ENCODE measurements around the gene NRXN2.
A peak's percentile ranks its signal among the peaks of the same experiment; 100 is the strongest.

NRXN2 gene

DNA sequence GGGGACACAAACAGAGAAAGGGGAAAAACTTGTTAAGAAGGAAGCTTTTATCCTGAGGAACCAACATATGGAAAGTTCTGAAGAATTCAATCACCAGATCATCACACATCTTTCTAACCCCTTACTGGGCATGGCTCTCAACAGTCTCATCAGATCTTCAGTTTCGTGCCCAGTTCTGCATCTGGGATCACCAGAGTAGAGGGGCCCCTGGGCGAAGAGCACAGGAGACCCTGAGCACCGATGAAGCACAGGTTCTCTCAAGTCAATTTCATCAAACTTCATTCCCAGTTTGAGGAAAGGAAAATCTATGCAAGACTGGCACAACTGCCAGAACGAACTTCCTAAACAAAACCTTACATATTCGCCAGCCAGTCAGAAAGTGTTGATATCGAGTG lies 45.3 kb upstream of the NRXN2 start:
- no peak for TF ChIP-seq FOXP2 (optimal IDR thresholded peaks at IDR 0.05; ENCODE audit: borderline replicate concordance, extremely low read depth, extremely low read length, insufficient read depth)

DNA sequence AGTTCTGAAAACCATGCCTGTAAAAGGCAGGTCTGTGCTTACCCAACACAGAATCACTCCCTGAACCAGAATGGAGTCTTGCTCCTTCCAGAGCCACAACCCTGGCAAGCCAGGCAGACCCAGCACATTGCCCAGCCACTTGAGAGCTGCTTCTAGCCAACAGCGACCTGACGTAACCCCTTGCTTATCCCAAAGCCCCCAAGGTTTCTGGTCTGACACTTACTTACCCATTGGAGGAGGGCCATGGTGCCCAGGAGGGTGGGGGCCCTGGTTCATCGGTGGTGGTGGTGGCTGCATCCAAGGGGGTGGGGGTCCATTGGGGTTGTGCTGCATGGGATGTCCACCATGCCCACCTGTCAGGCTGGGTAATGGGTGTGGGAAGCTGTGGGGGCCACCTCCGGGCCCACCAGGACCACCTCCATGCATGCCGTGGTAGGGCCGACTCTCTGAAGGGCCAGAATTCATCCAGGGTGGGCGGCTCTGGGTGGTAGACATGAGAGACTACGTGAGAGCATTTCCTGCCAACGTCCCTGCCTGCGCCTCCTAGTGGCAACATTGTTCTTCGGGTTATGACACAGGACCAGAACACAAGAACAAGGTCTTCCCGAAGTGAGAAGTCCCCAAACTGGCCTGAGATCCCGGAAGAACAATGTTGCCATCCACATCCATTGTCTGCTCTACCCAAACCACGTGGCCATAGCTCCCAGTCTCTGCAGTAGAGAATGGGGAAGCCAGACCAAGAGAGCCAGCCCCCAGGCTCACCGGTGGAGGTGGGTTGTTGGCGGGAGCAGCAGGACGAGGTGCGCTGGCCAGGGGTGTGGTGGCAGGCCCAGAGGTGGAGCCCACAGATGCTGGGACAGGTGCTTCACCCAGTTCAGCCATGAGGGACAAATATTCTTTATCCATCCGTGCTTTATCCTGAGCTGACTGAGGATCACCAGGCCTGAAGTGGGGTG lies 44.6 kb upstream of the NRXN2 start:
- TF ChIP-seq SIN3A (IDR thresholded peaks at IDR 0.05; ENCODE audit: borderline replicate concordance, insufficient read depth, low read length) = no peak
- no peak for TF ChIP-seq FOXP2 (optimal IDR thresholded peaks at IDR 0.05; ENCODE audit: borderline replicate concordance, extremely low read depth, extremely low read length, insufficient read depth)
- TF ChIP-seq POLR2AphosphoS5 (IDR thresholded peaks at IDR 0.05; ENCODE audit: low read depth, low read length) = no peak; the same call in 1 of the 2 replicates
- TF ChIP-seq, protein P1, sequence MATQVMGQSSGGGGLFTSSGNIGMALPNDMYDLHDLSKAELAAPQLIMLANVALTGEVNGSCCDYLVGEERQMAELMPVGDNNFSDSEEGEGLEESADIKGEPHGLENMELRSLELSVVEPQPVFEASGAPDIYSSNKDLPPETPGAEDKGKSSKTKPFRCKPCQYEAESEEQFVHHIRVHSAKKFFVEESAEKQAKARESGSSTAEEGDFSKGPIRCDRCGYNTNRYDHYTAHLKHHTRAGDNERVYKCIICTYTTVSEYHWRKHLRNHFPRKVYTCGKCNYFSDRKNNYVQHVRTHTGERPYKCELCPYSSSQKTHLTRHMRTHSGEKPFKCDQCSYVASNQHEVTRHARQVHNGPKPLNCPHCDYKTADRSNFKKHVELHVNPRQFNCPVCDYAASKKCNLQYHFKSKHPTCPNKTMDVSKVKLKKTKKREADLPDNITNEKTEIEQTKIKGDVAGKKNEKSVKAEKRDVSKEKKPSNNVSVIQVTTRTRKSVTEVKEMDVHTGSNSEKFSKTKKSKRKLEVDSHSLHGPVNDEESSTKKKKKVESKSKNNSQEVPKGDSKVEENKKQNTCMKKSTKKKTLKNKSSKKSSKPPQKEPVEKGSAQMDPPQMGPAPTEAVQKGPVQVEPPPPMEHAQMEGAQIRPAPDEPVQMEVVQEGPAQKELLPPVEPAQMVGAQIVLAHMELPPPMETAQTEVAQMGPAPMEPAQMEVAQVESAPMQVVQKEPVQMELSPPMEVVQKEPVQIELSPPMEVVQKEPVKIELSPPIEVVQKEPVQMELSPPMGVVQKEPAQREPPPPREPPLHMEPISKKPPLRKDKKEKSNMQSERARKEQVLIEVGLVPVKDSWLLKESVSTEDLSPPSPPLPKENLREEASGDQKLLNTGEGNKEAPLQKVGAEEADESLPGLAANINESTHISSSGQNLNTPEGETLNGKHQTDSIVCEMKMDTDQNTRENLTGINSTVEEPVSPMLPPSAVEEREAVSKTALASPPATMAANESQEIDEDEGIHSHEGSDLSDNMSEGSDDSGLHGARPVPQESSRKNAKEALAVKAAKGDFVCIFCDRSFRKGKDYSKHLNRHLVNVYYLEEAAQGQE (IDR thresholded peaks at IDR 0.05; ENCODE audit: insufficient read depth in 1 of 2, low read depth in 2 of 2, low read length in 2 of 2) = no peak
- TF ChIP-seq TAF1 (IDR thresholded peaks at IDR 0.05; ENCODE audit: borderline replicate concordance, insufficient read depth, low read length) = no peak

DNA sequence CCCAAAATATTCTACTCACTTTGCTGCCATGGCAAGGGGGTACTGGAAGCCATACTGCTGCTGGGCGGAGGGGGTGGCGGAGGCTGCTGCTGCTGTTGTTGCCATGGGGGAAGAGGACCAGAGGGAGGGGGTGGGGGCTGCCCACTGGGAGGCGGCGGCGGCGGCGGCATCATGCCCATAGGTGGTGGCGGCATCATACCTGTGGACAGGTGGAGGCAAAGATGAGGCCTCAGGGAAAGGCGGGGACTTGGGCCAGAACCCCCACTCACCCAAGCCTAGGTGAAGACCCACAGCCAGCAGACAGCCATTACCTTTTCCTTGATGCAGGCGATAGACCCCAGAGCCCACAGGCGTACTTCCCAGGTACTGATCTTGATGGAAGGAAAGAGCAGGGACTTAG lies 43.9 kb upstream of the NRXN2 start:
- no peak; the same call in 1 of the 2 replicates for TF ChIP-seq POLR2AphosphoS5 (IDR thresholded peaks at IDR 0.05; ENCODE audit: low read depth, low read length)
- TF ChIP-seq TAF1 (IDR thresholded peaks at IDR 0.05; ENCODE audit: borderline replicate concordance, insufficient read depth, low read length) = no peak
- no peak for TF ChIP-seq FOXP2 (optimal IDR thresholded peaks at IDR 0.05; ENCODE audit: borderline replicate concordance, extremely low read depth, extremely low read length, insufficient read depth)
- no peak for TF ChIP-seq SIN3A (IDR thresholded peaks at IDR 0.05; ENCODE audit: borderline replicate concordance, insufficient read depth, low read length)
- TF ChIP-seq, protein P1 (IDR thresholded peaks at IDR 0.05; ENCODE audit: insufficient read depth in 1 of 2, low read depth in 2 of 2, low read length in 2 of 2) = no peak

DNA sequence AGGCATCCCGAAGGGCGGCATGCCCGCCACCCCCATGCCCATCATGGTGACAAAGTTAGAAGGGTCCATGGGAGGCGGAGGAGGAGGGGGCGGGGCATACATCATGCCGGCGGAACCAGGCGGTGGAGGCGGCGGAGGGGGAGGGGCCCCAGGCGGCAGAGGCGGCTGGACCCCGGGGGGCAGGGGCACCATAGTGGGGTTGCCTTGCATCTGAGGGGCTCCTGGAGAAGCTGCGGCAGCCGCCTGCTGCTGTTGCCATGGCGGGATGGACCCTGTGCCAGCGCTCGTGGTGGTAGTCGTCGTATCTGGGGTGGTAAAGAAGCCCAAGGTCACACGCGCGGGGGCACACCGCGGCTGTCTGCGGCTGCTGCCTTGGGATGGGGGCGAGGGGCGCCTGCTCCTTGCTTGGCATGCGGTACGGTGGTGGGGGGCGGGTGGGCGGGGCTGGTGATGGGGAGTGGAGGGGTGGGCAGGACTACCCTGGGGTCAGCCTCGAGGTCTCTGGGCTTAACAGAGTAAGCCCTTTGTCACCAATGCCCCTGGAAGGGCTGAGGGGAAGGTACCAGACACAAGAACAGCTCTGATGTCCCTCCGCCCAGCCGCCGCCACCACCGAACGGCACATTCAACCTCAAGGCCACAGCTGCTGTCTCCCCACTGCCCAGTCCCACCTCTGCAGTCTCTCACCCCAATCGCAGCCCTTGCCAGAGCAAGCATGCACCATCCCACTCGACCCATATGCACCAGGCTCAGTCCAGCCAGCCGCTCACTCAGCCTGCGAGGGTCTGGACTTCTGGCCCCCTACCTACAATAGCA lies 43.1 kb upstream of the NRXN2 start:
- TF ChIP-seq, protein P1 (IDR thresholded peaks at IDR 0.05; ENCODE audit: insufficient read depth in 1 of 2, low read depth in 2 of 2, low read length in 2 of 2) = no peak
- TF ChIP-seq FOXP2 (optimal IDR thresholded peaks at IDR 0.05; ENCODE audit: borderline replicate concordance, extremely low read depth, extremely low read length, insufficient read depth) = no peak
- TF ChIP-seq SIN3A (IDR thresholded peaks at IDR 0.05; ENCODE audit: borderline replicate concordance, insufficient read depth, low read length) = no peak
- TF ChIP-seq POLR2AphosphoS5 (IDR thresholded peaks at IDR 0.05; ENCODE audit: low read depth, low read length) = no peak
- no peak for TF ChIP-seq TAF1 (IDR thresholded peaks at IDR 0.05; ENCODE audit: borderline replicate concordance, insufficient read depth, low read length)

DNA sequence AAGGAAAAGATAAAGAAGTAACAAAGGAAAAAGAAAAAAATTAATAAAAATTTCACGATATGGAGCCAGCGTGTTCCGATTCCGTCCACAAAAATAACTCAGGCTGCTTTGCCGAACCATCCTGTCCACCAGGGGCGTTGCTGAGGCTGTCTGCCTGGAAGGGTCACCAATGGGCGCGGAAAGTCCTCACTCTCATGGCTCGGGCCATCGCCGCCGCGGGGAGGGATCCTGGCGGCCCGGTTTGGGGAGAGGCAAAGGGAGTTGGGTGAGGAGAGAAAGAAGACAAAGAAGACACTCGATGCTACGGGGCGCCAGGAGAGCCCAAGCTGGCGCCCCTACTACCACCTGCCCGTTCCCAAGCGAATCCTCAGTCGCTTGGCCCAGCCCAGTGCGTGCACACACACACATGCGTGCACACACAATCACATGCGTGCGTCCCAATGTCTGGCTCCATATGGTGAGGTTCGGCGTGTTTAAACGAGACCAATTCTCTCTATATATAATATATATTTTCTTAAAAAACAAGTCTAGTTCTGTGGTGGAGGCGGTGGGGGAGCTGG lies 42.4 kb upstream of the NRXN2 start:
- TF ChIP-seq FOXP2 (optimal IDR thresholded peaks at IDR 0.05; ENCODE audit: borderline replicate concordance, extremely low read depth, extremely low read length, insufficient read depth) = no peak
- no peak for TF ChIP-seq SIN3A (IDR thresholded peaks at IDR 0.05; ENCODE audit: borderline replicate concordance, insufficient read depth, low read length)
- TF ChIP-seq, protein P1 (IDR thresholded peaks at IDR 0.05; ENCODE audit: insufficient read depth in 1 of 2, low read depth in 2 of 2, low read length in 2 of 2) = no peak
- TF ChIP-seq POLR2AphosphoS5 (IDR thresholded peaks at IDR 0.05; ENCODE audit: low read depth, low read length) = peak; percentile 6; the same call in 1 of the 2 replicates
- no peak for TF ChIP-seq TAF1 (IDR thresholded peaks at IDR 0.05; ENCODE audit: borderline replicate concordance, insufficient read depth, low read length)
